ENCODE measurements around the gene DNAJC4.

- TF ChIP-seq EZH2 (IDR thresholded peaks at IDR 0.05; ENCODE audit: borderline replicate concordance, low read length) (no peak), CTCF (conservative IDR thresholded peaks at IDR 0.05 in 1 of 2, IDR thresholded peaks at IDR 0.05 in 1 of 2; ENCODE audit: extremely low read depth in 1 of 2, insufficient read depth in 1 of 2, low read depth in 1 of 2, low read length in 2 of 2) (no peak)
These were observed 18.2 kb downstream of the DNAJC4 start for GRCh38 chr11:64248578-64248977.

All from mammary epithelial cell (primary cell).